WTC11 (cell line): ENCODE results near the gene VSX1.

Experiments
- MAX ChIP-seq: sonication (generic); formaldehyde crosslinking; IDR thresholded peaks from 2 replicates; pipeline ENCODE4 v1.8.0; 2022; ENCODE audit warnings: mild to moderate bottlenecking, missing genetic modification reagents
- NR3C1 ChIP-seq: sonication (generic); formaldehyde crosslinking; conservative IDR thresholded peaks from 2 replicates; pipeline ENCODE4 v1.8.1; 2023; ENCODE audit warnings: low read depth, mild to moderate bottlenecking, missing genetic modification reagents
- ZNF232 ChIP-seq: sonication (generic); formaldehyde crosslinking; IDR thresholded peaks from 2 replicates; pipeline ENCODE4 v1.8.0; 2022; ENCODE audit warnings: mild to moderate bottlenecking, missing genetic modification reagents
- TF ChIP-seq, protein P1 (sequence below): sonication (generic); formaldehyde crosslinking; IDR thresholded peaks from 2 replicates; pipeline ENCODE4 v1.8.1; 2022; ENCODE audit warnings: missing genetic modification reagents, borderline replicate concordance

GRCh38 chr20:25128649-25129048 lies 46.7 kb upstream of the VSX1 start:
- TF ChIP-seq, protein P1, sequence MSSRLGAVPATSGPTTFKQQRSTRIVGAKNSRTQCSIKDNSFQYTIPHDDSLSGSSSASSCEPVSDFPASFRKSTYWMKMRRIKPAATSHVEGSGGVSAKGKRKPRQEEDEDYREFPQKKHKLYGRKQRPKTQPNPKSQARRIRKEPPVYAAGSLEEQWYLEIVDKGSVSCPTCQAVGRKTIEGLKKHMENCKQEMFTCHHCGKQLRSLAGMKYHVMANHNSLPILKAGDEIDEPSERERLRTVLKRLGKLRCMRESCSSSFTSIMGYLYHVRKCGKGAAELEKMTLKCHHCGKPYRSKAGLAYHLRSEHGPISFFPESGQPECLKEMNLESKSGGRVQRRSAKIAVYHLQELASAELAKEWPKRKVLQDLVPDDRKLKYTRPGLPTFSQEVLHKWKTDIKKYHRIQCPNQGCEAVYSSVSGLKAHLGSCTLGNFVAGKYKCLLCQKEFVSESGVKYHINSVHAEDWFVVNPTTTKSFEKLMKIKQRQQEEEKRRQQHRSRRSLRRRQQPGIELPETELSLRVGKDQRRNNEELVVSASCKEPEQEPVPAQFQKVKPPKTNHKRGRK (CRISPR knock-in tag), result no peak
- TF ChIP-seq ZNF232, result no peak
- no peak for TF ChIP-seq MAX (CRISPR knock-in tag)
- TF ChIP-seq NR3C1 (CRISPR knock-in tag), result no peak
